DMS114 treated with DMSO at 0.1 percent for 48 hours (cell line): ENCODE results near the gene GATAD1.
A peak's percentile ranks its signal among the peaks of the same experiment; 100 is the strongest.
"Not testable (repeated sequence)": the region's sequence is repeated elsewhere in the genome, so short reads cannot be mapped to it uniquely, and the experiment has no call there.

Experiments
- DNase-seq: peaks from one replicate; lab custom pipeline; 2025; ENCODE audit not compliant: unreplicated experiment; lab: John Stamatoyannopoulos, UW

The GATAD1 gene, protein sequence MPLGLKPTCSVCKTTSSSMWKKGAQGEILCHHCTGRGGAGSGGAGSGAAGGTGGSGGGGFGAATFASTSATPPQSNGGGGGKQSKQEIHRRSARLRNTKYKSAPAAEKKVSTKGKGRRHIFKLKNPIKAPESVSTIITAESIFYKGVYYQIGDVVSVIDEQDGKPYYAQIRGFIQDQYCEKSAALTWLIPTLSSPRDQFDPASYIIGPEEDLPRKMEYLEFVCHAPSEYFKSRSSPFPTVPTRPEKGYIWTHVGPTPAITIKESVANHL

GRCh38 chr7:92447345-92448204, at the start of gene GATAD1:
Gene GATAD1 (plus strand): TSS chr7:92447482. CDS start chr7:92447730, 248 bp downstream.
- DNase-seq: peak; percentile 78

DNA sequence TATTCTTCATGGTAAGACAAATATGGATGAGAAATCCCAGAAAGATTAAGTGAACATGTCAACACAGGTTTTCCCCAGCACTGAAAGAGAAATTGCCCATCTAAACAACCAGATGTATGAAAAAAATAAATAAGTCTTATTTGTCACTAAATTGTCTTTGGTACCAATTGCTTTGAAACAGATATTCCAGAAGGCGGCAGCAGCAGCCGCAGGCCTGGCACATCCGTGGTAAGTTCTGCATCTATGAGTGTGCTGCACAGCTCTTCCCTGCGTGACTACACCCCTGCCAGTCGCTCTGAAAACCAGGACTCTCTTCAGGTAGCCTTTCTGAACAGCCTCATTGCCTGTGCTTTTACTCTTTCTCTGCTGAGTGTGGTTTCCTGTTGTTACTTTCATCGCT, 49.7 kb upstream of the GATAD1 start:
- DNase-seq: no peak

- no peak for DNase-seq
Measured at GRCh38 chr7:92400013-92400412, 47.3 kb upstream of the GATAD1 start.

DNA sequence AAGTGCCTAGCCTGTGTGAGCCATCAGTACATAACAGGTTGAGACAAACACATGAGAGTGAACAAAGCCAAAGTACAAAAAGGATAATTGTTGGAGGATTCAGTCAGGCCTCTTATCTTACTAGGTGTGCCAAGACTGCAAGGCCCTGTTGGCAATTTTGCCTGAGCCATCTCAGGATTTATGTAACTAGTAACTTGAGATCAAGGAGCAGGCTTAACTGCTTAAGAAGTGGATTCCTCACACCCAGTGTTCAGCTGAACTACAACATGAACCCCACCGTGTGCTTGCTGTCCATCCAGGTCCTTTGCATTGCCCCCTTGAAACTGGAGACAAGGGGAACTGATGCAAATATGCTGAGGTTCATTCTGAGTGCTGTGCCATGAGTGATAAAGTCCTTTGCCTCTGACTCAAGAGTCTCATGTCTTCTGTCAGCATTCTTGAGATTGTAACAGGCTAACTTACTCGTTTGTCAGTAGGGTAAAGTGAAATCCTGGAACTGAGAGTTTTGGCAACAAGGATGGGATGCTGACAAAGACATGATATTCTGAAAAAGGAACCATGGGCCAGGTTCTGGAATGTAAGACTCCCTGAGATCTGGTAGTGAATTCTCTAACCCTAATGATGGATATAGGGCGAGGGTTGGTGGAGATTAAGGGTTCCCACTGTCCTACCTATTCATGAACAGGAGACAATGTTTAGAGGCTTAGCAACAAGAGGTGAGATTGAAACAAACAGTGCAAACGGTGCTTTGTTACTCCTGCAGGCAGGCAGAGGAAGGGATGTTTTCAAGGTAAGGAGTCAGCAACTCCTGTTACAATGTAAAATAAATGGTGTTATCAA, 44.1 kb upstream of the GATAD1 start:
- no peak for DNase-seq

DNA sequence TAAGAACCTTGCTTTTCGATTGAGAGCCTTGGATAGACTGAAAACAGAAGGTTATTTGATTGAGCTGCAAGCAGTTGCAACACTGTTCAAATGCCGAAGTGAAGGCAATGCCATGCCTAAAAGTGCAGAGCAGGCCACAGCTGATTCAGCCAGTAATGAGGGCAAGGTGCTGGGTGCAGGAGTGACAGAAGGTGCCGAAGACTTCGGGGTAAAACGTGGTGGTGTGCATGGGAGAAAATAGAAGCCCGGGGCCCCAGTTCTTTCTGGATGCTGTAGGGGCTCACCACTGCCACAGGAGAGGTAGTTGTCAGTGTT, 43.6 kb upstream of the GATAD1 start:
- no peak for DNase-seq

GRCh38 chr7:92404170-92404614, 43.1 kb upstream of the GATAD1 start:
- DNase-seq: no peak

DNA sequence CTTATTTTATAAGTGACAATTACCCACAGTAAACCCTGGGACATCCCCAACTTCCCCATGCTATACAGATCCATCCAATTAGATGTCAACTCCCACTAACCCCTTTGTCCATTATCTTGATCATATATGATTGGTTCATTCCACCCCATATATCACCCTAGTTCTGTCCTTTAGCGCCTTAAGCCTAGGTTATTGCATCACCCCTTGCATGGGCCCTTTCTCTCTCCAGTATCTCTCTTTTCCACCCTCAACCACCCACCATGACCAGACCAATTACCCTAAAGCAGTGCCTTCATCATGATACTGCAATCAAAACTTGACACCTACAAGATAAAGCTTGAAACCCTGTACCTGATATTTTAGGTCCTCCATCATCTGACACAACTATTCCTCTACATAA, 37.9 kb upstream of the GATAD1 start:
- no peak for DNase-seq

GRCh38 chr7:92410162-92410561, 37.1 kb upstream of the GATAD1 start:
- not testable (repeated sequence) for DNase-seq

DNA sequence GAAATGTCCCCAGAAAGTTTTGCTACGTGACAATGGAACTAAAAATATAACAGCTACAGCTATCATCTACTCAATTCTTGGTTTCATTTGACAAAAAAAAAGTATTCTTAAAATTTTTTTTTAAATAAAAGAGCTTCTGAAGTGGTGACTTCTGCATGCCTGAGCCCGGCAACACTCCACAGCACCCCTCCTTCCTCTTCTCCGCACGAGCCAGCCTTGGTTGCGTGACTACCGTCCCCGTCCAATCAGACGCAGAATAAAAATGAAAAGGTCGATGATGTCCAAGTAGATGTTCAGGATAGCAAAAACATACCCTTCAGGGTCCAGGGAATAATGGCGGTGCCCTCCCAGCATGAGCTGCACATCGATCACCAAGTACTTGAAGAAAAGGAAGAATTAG, 34.5 kb upstream of the GATAD1 start:
- DNase-seq: no peak

- no peak for DNase-seq
Measured at GRCh38 chr7:92413550-92413949, 33.7 kb upstream of the GATAD1 start.

- no peak for DNase-seq
Measured at GRCh38 chr7:92415225-92415624, 32.1 kb upstream of the GATAD1 start.

- no peak for DNase-seq
Measured at GRCh38 chr7:92417913-92418312, 29.4 kb upstream of the GATAD1 start.

DNA sequence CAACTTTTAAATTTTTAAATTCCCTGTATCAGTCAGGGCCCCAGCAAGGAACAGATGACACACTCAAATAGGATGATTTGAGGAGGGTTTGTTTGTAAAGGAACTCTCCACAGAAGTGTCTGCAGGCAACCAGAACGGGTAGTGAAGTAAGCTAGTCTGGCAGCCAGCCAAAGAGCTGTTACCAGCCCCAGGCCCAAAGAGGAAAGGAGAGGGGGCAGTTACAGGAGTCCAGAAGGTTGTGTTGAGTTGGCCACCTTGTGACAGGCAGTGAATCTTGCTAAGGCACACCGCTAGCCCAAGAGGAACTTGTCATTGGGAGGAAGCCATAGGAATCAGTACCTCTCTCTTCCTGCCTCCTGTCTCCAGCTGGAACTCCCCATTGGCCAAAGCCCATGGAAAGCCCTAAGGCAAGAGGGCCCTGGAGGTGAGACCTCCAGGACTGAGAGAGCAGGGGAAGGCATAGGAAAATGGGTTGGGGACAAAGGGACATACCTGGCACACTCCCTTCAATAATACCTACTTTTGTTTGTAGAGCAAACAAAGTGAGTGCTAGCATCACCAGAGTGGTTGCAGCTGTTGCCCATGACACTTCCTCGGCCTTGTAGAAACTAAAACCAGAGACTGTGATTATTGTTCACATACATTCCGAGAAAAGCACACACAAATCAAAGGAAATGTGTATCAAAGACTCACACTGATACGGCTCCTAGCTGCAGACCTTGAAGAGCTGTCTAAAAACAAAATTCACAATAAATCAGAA, 25.4 kb upstream of the GATAD1 start:
- DNase-seq: no peak

DNA sequence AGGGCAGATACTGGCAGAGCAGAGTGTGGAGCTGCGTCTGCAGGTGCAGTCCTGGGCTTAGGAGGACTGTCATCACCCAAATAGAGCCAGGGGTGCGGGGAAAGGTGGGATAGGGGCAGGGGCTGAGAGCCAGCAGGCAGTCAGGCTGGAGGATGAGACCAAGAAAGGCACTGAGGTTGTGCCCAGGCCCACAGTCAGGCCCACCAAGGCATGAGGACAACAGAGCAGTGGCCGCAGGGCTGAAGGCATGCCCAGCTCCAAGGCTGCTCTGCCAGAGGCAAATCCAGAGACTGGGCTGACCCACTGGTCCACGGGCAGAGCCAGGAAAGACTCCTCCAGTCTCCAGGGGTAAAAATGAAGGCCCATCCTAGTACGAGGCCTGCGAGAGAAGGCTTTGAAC, 24.4 kb upstream of the GATAD1 start:
- DNase-seq: no peak

GRCh38 chr7:92423710-92424131, 23.6 kb upstream of the GATAD1 start:
- DNase-seq: no peak

GRCh38 chr7:92425311-92425947, 21.9 kb upstream of the GATAD1 start:
- peak; percentile 10 for DNase-seq

DNA sequence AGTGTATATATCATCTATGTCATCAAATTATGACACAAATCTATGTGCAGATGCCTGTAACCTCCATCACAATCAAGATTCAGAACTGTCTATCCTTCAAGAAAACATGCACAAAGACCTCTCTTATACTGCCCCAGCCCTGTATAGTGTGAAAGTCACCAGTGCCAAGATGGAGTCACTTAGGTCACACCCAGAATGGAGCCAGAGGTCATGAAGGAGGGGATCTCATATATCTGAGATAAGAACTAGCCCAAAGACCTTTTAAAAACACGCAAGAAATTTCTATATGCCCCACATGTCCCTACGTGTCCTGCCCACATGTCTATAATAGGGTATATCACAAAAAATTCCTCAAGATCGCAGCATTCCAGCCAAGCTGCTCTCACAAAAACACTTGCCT, 20.1 kb upstream of the GATAD1 start:
- no peak for DNase-seq

DNA sequence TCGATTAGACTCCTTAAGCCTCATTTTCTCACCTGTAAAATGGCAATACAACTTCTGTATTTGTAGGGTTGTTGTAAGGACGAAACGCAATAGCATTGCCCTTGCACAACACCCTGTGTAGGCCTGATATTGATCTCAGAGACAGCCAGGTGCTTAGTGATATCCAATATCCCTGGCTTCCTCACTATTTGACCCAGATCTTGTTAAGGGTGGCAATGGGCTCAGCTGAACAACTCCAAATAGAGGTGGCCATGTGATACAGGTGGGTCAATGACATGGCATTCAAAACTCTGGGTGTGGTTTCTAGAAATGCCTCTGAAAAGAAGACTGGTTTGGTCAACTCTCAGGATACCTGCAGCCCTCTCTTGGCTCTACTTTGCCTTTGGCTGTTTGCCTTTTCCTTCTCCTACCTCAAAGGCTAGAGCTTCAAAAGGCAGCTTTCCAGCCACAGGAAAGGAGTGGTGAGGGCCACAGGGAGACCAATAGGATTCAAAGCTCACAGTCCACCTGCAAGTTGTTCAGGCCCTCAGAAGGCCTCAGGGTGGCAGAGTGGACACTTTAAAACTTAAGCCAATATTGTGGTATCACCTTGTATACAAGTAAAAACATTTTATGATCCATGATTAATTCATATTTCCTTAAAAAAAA, 14.9 kb upstream of the GATAD1 start:
- no peak for DNase-seq

- DNase-seq: no peak
Measured at GRCh38 chr7:92433019-92433418, 14.3 kb upstream of the GATAD1 start.

- DNase-seq: no peak
Measured at GRCh38 chr7:92435542-92435941, 11.7 kb upstream of the GATAD1 start.
